WTC11 (cell line): ENCODE data around the gene COPS6. TPM values are rescaled to one million over a fixed set of nuclear protein-coding genes. Genes with fewer than 3 reads are reported as not detected.

ENCODE experiments used
- AFF4 ChIP-seq: sonication (generic); formaldehyde crosslinking; IDR thresholded peaks from 2 replicates; pipeline ENCODE4 v1.8.1; 2023; ENCODE audit warnings: mild to moderate bottlenecking, missing genetic modification reagents, borderline replicate concordance
- CBFB ChIP-seq: sonication (generic); formaldehyde crosslinking; IDR thresholded peaks from 2 replicates; pipeline ENCODE4 v1.8.1; 2022; ENCODE audit warnings: mild to moderate bottlenecking, low read depth, missing genetic modification reagents
- ERG ChIP-seq: fragments of 250-450 bp; sonication (Bioruptor Pico); IDR thresholded peaks from 2 replicates; pipeline ENCODE4 v1.8.0; 2021; ENCODE audit warnings: mild to moderate bottlenecking
- FOXP4 ChIP-seq: sonication (generic); formaldehyde crosslinking; IDR thresholded peaks from 2 replicates; pipeline ENCODE4 v1.8.0; 2022; ENCODE audit warnings: mild to moderate bottlenecking, missing genetic modification reagents
- STAT6 ChIP-seq: sonication (generic); formaldehyde crosslinking; conservative IDR thresholded peaks from 2 replicates; pipeline ENCODE4 v1.8.1; 2023; ENCODE audit warnings: mild to moderate bottlenecking, low read depth, missing genetic modification reagents, moderate library complexity
- TCF7 ChIP-seq: sonication (generic); formaldehyde crosslinking; IDR thresholded peaks from 2 replicates; pipeline ENCODE4 v1.8.0; 2022; ENCODE audit warnings: mild to moderate bottlenecking, low read depth, missing genetic modification reagents, moderate library complexity
- ZNF232 ChIP-seq: sonication (generic); formaldehyde crosslinking; IDR thresholded peaks from 2 replicates; pipeline ENCODE4 v1.8.0; 2022; ENCODE audit warnings: mild to moderate bottlenecking, missing genetic modification reagents
- ZNF281 ChIP-seq: sonication (generic); formaldehyde crosslinking; IDR thresholded peaks from 2 replicates; pipeline ENCODE4 v1.8.0; 2023; ENCODE audit warnings: mild to moderate bottlenecking, missing genetic modification reagents
- ZNF425 ChIP-seq: fragments of 250-450 bp; sonication (Bioruptor Pico); conservative IDR thresholded peaks from 2 replicates; pipeline ENCODE4 v1.9.0; 2021; ENCODE audit warnings: mild to moderate bottlenecking
- ZNF532 ChIP-seq: fragments of 250-450 bp; sonication (Bioruptor Pico); IDR thresholded peaks from 2 replicates; pipeline ENCODE4 v1.9.0; 2021; ENCODE audit warnings: mild to moderate bottlenecking, borderline replicate concordance
- total RNA-seq: library from RNA; stranded (reverse); gene quantifications from 3 replicates; pipeline ENCODE4 v1.2.3, GENCODE V29; 2021

The COPS6 gene
- total RNA-seq, 1 experiment from 2014 or later, result 118 TPM

- TF ChIP-seq ERG (CRISPR knock-in tag) (no peak), CBFB (no peak), ZNF425 (CRISPR knock-in tag) (no peak), AFF4 (CRISPR knock-in tag) (no peak), STAT6 (CRISPR knock-in tag) (no peak), TCF7 (CRISPR knock-in tag) (no peak), ZNF232 (CRISPR knock-in tag) (no peak), FOXP4 (no peak), ZNF532 (no peak), ZNF281 (CRISPR knock-in tag) (no peak)
These were observed 23.1 kb upstream of the COPS6 start (continued) for GRCh38 chr7:100065452-100066186.
